Glutamatergic neuron (in vitro differentiated cells): ENCODE results near the gene GINS2. TPM values are rescaled to one million over a fixed set of nuclear protein-coding genes. Genes with fewer than 3 reads are reported as not detected.

Experiments used
- DNase-seq: peaks from one replicate; pipeline ENCODE4 v3.0.0; 2022
- H3K27ac Mint-ChIP-seq: one replicate; pipeline ENCODE4 v1.8.0; 2020; ENCODE audit warnings: mild to moderate bottlenecking, mixed read lengths, inconsistent platforms; ENCODE audit not compliant: unreplicated experiment
- H3K27me3 Mint-ChIP-seq: one replicate; pipeline ENCODE4 v1.8.0; 2020; ENCODE audit warnings: mild to moderate bottlenecking, moderate library complexity, mixed read lengths, inconsistent platforms; ENCODE audit not compliant: unreplicated experiment
- H3K36me3 Mint-ChIP-seq: one replicate; pipeline ENCODE4 v1.8.0; 2020; ENCODE audit warnings: mild to moderate bottlenecking, mixed read lengths, inconsistent platforms; ENCODE audit not compliant: unreplicated experiment
- H3K4me1 Mint-ChIP-seq: one replicate; pipeline ENCODE4 v1.8.0; 2020; ENCODE audit warnings: mild to moderate bottlenecking, low read depth, mixed read lengths, inconsistent platforms; ENCODE audit not compliant: unreplicated experiment
- H3K4me3 Mint-ChIP-seq: one replicate; pipeline ENCODE4 v1.8.0; 2020; ENCODE audit warnings: mild to moderate bottlenecking, mixed read lengths, inconsistent platforms; ENCODE audit not compliant: unreplicated experiment
- H3K9me3 Mint-ChIP-seq: one replicate; pipeline ENCODE4 v1.8.0; 2020; ENCODE audit warnings: mild to moderate bottlenecking, moderate library complexity, mixed read lengths, inconsistent platforms; ENCODE audit not compliant: unreplicated experiment
- CTCF ChIP-seq: fragments of 200-600 bp; sonication (generic); IDR thresholded peaks from one replicate; pipeline ENCODE4 v1.5.0; 2021; ENCODE audit not compliant: partially characterized antibody, unreplicated experiment
- total RNA-seq: library from RNA; stranded (reverse); fragmentation: NEBNext Ultra II Directional; extraction: Animal tissue kit (Norgen Biotek cat#: 25700); gene quantifications from one replicate; pipeline ENCODE4 v1.2.1, GENCODE V29; 2021; ENCODE audit not compliant: unreplicated experiment

The GINS2 gene
- total RNA-seq, 1 donor from 2014 or later, result 7.1 TPM

- H3K36me3 Mint-ChIP-seq, result no peaks in the 10 kb centered on the region
- peaks cover 5% of the 10 kb centered on the region for H3K9me3 Mint-ChIP-seq
- peaks cover 11% of the 10 kb centered on the region for H3K4me1 Mint-ChIP-seq
- DNase-seq, result no peak
- no peak overlapping the region for H3K4me3 Mint-ChIP-seq
- TF ChIP-seq CTCF, result no peak
- H3K27me3 Mint-ChIP-seq, result peaks cover 3% of the 10 kb centered on the region
- no peak overlapping the region for H3K27ac Mint-ChIP-seq
These were observed 27.4 kb upstream of the GINS2 start for GRCh38 chr16:85716022-85716679.

GRCh38 chr16:85715169-85716021 lies 26.6 kb upstream of the GINS2 start:
- H3K36me3 Mint-ChIP-seq, result no peaks in the 10 kb centered on the region
- H3K27ac Mint-ChIP-seq, result peak overlapping the region; percentile 39
- peaks cover 5% of the 10 kb centered on the region for H3K9me3 Mint-ChIP-seq
- no peak for DNase-seq
- peaks cover 4% of the 10 kb centered on the region for H3K27me3 Mint-ChIP-seq
- H3K4me1 Mint-ChIP-seq, result peaks cover 14% of the 10 kb centered on the region
- H3K4me3 Mint-ChIP-seq, result peak overlapping the region; percentile 10
- no peak for TF ChIP-seq CTCF

GRCh38 chr16:85712801-85713200 lies 24.0 kb upstream of the GINS2 start:
- no peak for TF ChIP-seq CTCF
- Mint-ChIP-seq H3K4me3 (no peak overlapping the region), H3K36me3 (no peaks in the 10 kb centered on the region), H3K27ac (no peak overlapping the region), H3K4me1 (peaks cover 15% of the 10 kb centered on the region), H3K27me3 (peaks cover 3% of the 10 kb centered on the region), H3K9me3 (peaks cover 2% of the 10 kb centered on the region)
- no peak for DNase-seq

- TF ChIP-seq CTCF, result no peak
- Mint-ChIP-seq H3K27ac (no peak overlapping the region), H3K4me3 (no peak overlapping the region), H3K27me3 (peaks cover 3% of the 10 kb centered on the region), H3K9me3 (peaks cover 2% of the 10 kb centered on the region), H3K4me1 (peaks cover 15% of the 10 kb centered on the region), H3K36me3 (no peaks in the 10 kb centered on the region)
- no peak for DNase-seq
These were observed 23.3 kb upstream of the GINS2 start for GRCh38 chr16:85711982-85712587.

GRCh38 chr16:85710732-85711131 lies 22.0 kb upstream of the GINS2 start:
- peaks cover 3% of the 10 kb centered on the region for H3K9me3 Mint-ChIP-seq
- peaks cover 12% of the 10 kb centered on the region for H3K4me1 Mint-ChIP-seq
- DNase-seq, result no peak
- peak overlapping the region; percentile 58 for H3K4me3 Mint-ChIP-seq
- no peaks in the 10 kb centered on the region for H3K36me3 Mint-ChIP-seq
- H3K27me3 Mint-ChIP-seq, result peaks cover 6% of the 10 kb centered on the region
- no peak overlapping the region for H3K27ac Mint-ChIP-seq
- TF ChIP-seq CTCF, result no peak
